Endothelial cell (in vitro differentiated cells): ENCODE measurements around the gene TMEM184C. TPM values are rescaled to one million over a fixed set of nuclear protein-coding genes. Genes with fewer than 3 reads are reported as not detected.
A peak's percentile ranks its signal among the peaks of the same experiment; 100 is the strongest.

Experiments used
- DNase-seq: peaks from one replicate; pipeline ENCODE4 v3.0.0; 2021; ENCODE audit warnings: low spot score
- H3K27ac Mint-ChIP-seq: one replicate; pipeline ENCODE4 v1.8.0; 2021; ENCODE audit warnings: mixed read lengths, inconsistent platforms; ENCODE audit not compliant: unreplicated experiment
- H3K27me3 Mint-ChIP-seq: one replicate; pipeline ENCODE4 v1.8.0; 2021; ENCODE audit warnings: mild to moderate bottlenecking, moderate library complexity, mixed read lengths, inconsistent platforms; ENCODE audit not compliant: unreplicated experiment
- H3K36me3 Mint-ChIP-seq: one replicate; pipeline ENCODE4 v1.8.0; 2021; ENCODE audit warnings: mild to moderate bottlenecking, low read depth, mixed read lengths, inconsistent platforms; ENCODE audit not compliant: unreplicated experiment
- H3K4me1 Mint-ChIP-seq: one replicate; pipeline ENCODE4 v1.8.0; 2021; ENCODE audit warnings: mild to moderate bottlenecking, mixed read lengths, inconsistent platforms; ENCODE audit not compliant: unreplicated experiment
- H3K4me3 Mint-ChIP-seq: one replicate; pipeline ENCODE4 v1.8.0; 2021; ENCODE audit warnings: mild to moderate bottlenecking, mixed read lengths, inconsistent platforms; ENCODE audit not compliant: unreplicated experiment
- H3K9me3 Mint-ChIP-seq: one replicate; pipeline ENCODE4 v1.8.0; 2021; ENCODE audit warnings: mixed read lengths, inconsistent platforms; ENCODE audit not compliant: unreplicated experiment
- CTCF ChIP-seq: fragments of 200-600 bp; sonication (generic); IDR thresholded peaks from one replicate; pipeline ENCODE4 v1.5.0; 2021; ENCODE audit warnings: antibody characterized with exemption; ENCODE audit not compliant: unreplicated experiment
- total RNA-seq: library from RNA; stranded (reverse); fragmentation: NEBNext Ultra II Directional; extraction: Animal tissue kit (Norgen Biotek cat#: 25700); gene quantifications from one replicate; pipeline ENCODE4 v1.2.1, GENCODE V29; 2021; ENCODE audit not compliant: unreplicated experiment

TMEM184C gene
- total RNA-seq, 1 donor from 2014 or later = 26.2 TPM

GRCh38 chr4:147610686-147611085, 6.5 kb upstream of the TMEM184C start:
- H3K9me3 Mint-ChIP-seq = no peaks in the 10 kb centered on the region
- H3K27ac Mint-ChIP-seq = no peak overlapping the region
- H3K4me1 Mint-ChIP-seq = no peaks in the 10 kb centered on the region
- DNase-seq = no peak
- no peaks in the 10 kb centered on the region for H3K36me3 Mint-ChIP-seq
- no peaks in the 10 kb centered on the region for H3K27me3 Mint-ChIP-seq
- no peak overlapping the region for H3K4me3 Mint-ChIP-seq
- no peak for TF ChIP-seq CTCF

GRCh38 chr4:147616849-147617172, 386 bp upstream of the TMEM184C start:
- Mint-ChIP-seq H3K27ac (peak overlapping the region; percentile 98), H3K27me3 (peaks cover 2% of the 10 kb centered on the region), H3K9me3 (no peaks in the 10 kb centered on the region), H3K4me3 (peak overlapping the region; percentile 100), H3K4me1 (peaks cover 21% of the 10 kb centered on the region), H3K36me3 (peaks cover 3% of the 10 kb centered on the region)
- TF ChIP-seq CTCF = no peak
- DNase-seq = no peak

GRCh38 chr4:147617841-147618691, 869 bp downstream of the TMEM184C start:
- TF ChIP-seq CTCF = no peak
- H3K36me3 Mint-ChIP-seq = peaks cover 3% of the 10 kb centered on the region
- peaks cover 21% of the 10 kb centered on the region for H3K4me1 Mint-ChIP-seq
- peaks cover 2% of the 10 kb centered on the region for H3K27me3 Mint-ChIP-seq
- H3K9me3 Mint-ChIP-seq = no peaks in the 10 kb centered on the region
- DNase-seq = no peak
- peak overlapping the region; percentile 98 for H3K27ac Mint-ChIP-seq
- peak overlapping the region; percentile 100 for H3K4me3 Mint-ChIP-seq

GRCh38 chr4:147620315-147620714, 3.1 kb downstream of the TMEM184C start:
- no peak for TF ChIP-seq CTCF
- no peak for DNase-seq
- H3K36me3 Mint-ChIP-seq = peaks cover 5% of the 10 kb centered on the region
- no peak overlapping the region for H3K27ac Mint-ChIP-seq
- H3K4me1 Mint-ChIP-seq = peaks cover 21% of the 10 kb centered on the region
- no peak overlapping the region for H3K4me3 Mint-ChIP-seq
- peaks cover 2% of the 10 kb centered on the region for H3K27me3 Mint-ChIP-seq
- H3K9me3 Mint-ChIP-seq = no peaks in the 10 kb centered on the region

GRCh38 chr4:147625733-147626132, 8.5 kb downstream of the TMEM184C start:
- Mint-ChIP-seq H3K4me1 (no peaks in the 10 kb centered on the region), H3K36me3 (peaks cover 20% of the 10 kb centered on the region), H3K4me3 (no peak overlapping the region), H3K27me3 (no peaks in the 10 kb centered on the region), H3K27ac (no peak overlapping the region), H3K9me3 (no peaks in the 10 kb centered on the region)
- no peak for TF ChIP-seq CTCF
- DNase-seq = no peak
